NCI-H146 (cell line): ENCODE data around the gene LRRTM3.

Source experiments
- DNase-seq: peaks from one replicate; lab custom pipeline; 2025; lab: John Stamatoyannopoulos, UW

LRRTM3 gene

GRCh38 chr10:66925896-66926715 is at the start of gene LRRTM3:
Gene LRRTM3, plus strand, starts transcription at chr10:66926036.
- DNase-seq: peak; percentile 62

- DNase-seq: no peak
Observed at GRCh38 chr10:66877361-66877760, 48.5 kb upstream of the LRRTM3 start.

- DNase-seq: no peak
Observed at GRCh38 chr10:66880292-66880691, 45.5 kb upstream of the LRRTM3 start.

- no peak for DNase-seq
Observed at GRCh38 chr10:66880826-66881225, 45.0 kb upstream of the LRRTM3 start.

- no peak for DNase-seq
Observed at GRCh38 chr10:66881814-66882213, 44.0 kb upstream of the LRRTM3 start.

GRCh38 chr10:66882271-66882670 is 43.6 kb upstream of the LRRTM3 start:
- DNase-seq: no peak

- no peak for DNase-seq
Observed at GRCh38 chr10:66886848-66887247, 39.0 kb upstream of the LRRTM3 start.

GRCh38 chr10:66888237-66888636 is 37.6 kb upstream of the LRRTM3 start:
- DNase-seq: no peak

- DNase-seq: no peak
Observed at GRCh38 chr10:66892871-66893270, 33.0 kb upstream of the LRRTM3 start.

GRCh38 chr10:66910671-66911070 is 15.2 kb upstream of the LRRTM3 start:
- DNase-seq: no peak

GRCh38 chr10:66916030-66916429 is 9.8 kb upstream of the LRRTM3 start:
- no peak for DNase-seq

- no peak for DNase-seq
Observed at GRCh38 chr10:66917104-66917503, 8.7 kb upstream of the LRRTM3 start.

- DNase-seq: no peak
Observed at GRCh38 chr10:66919248-66919647, 6.6 kb upstream of the LRRTM3 start.

GRCh38 chr10:66924674-66925345 is 1.0 kb upstream of the LRRTM3 start:
- no peak for DNase-seq

GRCh38 chr10:66925373-66925772 is 463 bp upstream of the LRRTM3 start:
- DNase-seq: no peak

- no peak for DNase-seq
Observed at GRCh38 chr10:66926841-66927240, 1.0 kb downstream of the LRRTM3 start.

- DNase-seq: no peak
Observed at GRCh38 chr10:66927251-66927935, 1.6 kb downstream of the LRRTM3 start.

GRCh38 chr10:66927971-66928770 is 2.3 kb downstream of the LRRTM3 start:
- DNase-seq: peak; percentile 26

GRCh38 chr10:66928776-66929175 is 2.9 kb downstream of the LRRTM3 start:
- no peak for DNase-seq

- no peak for DNase-seq
Observed at GRCh38 chr10:66929375-66929774, 3.5 kb downstream of the LRRTM3 start.

GRCh38 chr10:66931340-66931948 is 5.6 kb downstream of the LRRTM3 start:
- DNase-seq: peak; percentile 40

- DNase-seq: no peak
Observed at GRCh38 chr10:66931949-66932343, 6.1 kb downstream of the LRRTM3 start.
